GM21526 (cell line): ENCODE measurements around the gene ACTC1.
"Not testable (repeated sequence)": the region's sequence is repeated elsewhere in the genome, so short reads cannot be mapped to it uniquely, and the experiment has no call there.

Experiments
- ATAC-seq: cut with Tn5 transposase; IDR thresholded peaks from one replicate; pipeline ENCODE4 v1.9.1; 2021; ENCODE audit warnings: moderate library complexity; ENCODE audit not compliant: unreplicated experiment, low FRiP score

The ACTC1 gene

DNA sequence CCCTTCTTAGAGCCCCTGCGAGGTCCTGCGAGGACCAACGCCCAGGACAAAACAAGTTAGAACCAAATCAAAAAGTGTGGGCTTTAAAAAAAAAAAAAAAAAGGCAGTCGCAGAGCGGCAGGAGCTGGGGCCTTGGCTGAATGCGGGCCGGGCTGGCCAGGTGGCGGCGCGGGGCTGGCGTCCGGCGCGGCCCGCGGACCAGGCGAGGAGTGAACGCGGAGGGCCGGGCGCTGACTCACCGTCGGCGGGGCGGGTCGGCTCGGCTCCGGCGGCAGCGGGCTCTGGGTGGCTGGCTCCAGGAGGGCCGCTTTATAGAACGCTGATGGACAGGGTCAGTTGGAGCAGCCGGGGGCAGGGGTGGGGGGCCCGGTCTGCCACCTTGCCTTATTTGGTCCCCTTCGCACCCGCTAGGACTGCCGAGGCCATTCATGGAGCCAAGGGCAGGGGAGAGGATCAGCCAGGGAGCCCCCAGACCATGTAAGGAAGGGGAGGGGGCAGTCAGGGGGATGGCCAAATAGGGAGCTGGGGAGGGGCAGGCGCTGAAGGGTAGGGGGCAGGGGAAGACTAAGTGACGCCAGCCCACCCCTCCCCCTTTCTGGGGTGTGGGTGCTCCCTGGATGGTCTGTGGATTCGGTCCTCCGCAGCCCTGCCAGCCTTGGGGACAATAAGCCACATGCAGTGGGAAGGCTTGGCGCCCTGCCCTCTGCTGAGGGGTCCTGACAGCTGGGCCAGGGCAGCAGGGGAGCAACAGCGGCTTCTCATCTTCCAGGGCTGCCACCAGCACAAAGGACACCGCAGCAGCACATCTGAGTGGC lies at the start of gene ACTC1:
Gene ACTC1, minus strand, starts transcription at position 283 of the 815 bp plus-strand sequence. CDS start 741 bp downstream, outside the sequence.
- ATAC-seq, result no peak

DNA sequence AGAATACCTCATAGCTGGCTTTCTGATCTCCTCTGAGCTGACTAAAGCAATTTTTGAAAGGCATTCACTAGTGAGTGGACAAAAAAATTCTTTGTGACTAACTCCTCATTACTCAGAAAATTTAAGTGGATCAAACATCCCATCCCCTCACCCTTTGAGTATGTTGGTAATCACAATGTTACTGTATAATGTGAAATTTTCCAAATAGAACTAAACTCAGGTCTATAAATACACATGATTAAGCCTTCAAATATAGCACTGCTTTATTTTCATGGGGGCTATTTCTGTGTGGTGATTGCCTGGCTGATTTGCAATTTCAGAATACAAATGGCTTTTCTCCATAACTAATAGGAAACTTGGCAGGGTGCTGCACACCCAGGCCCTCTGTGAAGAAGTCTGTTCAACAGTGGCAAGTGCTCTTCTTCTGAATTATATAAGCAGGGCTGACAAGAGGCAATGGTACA lies 45.9 kb upstream of the ACTC1 start:
- ATAC-seq, result no peak

DNA sequence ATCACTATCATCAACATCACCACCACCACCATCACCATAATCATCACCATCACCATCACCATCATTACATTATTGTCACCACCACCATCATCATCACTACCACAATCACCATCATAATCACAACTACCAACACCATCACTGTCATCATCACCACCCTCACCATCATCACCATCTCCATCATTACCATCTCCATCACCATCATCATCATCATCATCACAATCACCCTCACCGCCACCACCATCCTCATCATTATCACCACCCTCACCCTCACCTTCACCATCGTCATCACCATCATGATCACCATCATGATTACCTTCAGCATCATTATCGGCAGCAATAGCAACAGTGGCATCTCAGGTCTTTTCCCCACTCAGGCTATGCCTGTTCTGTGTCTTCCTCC lies 42.9 kb upstream of the ACTC1 start:
- ATAC-seq, result no peak

DNA sequence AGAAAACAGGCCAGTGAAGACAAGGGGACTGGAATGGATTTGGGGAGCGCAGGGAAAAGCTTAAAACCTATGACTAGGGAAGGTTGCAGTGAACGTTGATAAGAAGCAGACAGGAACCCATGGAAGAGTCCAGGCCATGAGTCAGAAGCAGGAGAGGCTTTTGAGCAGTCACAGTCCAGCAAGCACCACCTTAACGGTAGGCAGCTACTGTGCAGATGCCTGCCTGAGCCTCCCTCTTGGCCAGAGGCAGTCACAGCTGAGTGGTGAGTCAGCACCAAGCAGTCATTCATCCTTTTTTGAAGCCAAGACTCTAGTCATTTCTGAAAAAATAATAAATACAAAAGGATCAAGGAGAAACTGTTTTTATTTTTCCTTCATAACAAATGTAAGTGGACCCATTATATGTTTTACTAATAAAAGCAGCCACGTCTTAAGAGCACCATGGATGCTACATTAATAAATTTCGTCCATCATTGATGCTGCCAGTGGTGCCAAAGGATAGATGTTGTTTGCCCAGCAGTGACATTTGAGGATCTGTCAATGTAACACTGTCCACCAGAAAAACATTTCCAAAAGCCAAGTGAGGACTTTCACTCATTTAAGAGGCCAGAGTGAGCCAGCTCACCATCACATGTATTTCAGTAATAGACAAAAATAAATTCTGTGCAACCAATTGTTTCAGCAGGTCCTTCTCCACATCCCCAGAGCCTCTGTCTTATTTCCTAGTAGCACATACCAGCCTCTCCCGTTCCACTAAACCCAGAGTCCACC lies 42.1 kb upstream of the ACTC1 start:
- ATAC-seq, result no peak

DNA sequence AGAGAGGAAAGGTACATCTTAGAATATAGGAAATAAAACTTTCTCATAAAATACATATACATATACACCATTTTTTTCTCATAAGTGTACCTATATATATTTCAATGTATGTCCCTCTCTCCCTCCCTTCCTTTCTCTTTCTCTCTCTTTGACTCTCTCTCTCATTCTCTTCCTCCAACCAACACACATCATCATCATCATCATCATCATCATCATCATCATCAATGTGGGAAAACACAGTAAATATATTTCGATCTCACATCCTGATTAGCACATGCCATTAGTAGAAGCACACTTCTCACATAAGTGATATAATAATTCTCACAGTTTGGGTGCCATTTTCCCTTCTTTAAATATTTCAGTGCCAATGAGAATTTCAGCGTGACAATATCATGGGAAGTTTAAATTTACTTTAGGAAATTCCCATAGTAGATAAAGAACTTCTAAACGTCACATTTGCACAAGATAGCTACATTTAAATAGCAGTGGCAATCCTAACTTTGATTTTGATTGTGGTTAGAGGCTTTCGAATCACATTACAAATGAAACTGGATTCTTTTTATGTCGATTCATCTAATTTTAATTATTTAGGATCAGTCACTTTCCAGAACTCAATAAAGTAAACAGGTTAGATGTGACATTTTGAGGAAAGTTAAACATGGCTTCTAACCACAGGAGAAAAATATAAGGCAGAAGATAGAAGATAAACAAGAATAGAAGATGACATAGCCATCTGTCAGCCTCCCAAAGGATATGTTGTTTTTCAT lies 33.0 kb upstream of the ACTC1 start:
- ATAC-seq, result no peak

DNA sequence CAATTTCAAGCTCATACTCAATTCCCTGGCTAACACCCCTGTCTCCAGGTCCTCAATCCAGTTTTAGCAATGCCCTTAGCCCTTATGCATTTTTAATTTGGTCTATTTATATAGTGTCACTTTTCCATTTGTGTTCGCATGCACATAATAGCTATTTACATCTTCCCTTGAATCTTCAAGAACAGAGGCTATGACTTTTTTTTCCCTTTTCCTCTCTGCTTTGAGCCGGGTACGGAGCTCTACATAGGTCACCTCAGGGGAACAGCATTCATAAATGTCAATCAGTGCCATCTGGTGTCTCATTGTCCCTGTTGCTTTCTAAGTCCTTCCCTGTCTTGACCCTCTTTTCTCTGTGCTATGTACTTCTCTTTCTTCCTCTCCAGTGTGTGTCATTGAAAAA lies 26.5 kb upstream of the ACTC1 start:
- no peak for ATAC-seq

DNA sequence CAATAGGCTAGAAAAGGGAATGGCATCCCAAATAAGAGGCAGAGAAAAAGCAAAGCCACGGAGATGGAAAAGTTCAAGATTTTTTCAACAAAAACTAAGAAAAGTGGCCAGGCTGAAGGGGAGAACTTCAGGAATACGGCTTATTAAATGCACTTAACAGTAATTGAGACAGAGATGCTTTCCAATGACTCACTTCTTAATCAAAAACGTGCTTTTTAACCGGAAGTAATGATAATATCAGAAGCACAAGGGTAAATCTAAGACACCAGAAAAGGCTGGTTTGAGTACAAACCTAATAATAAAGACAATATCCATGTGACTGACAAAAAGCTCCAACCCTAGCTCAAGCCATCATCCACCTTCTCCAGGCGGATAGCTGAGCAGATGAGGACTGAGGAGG lies 24.8 kb upstream of the ACTC1 start:
- no peak for ATAC-seq

DNA sequence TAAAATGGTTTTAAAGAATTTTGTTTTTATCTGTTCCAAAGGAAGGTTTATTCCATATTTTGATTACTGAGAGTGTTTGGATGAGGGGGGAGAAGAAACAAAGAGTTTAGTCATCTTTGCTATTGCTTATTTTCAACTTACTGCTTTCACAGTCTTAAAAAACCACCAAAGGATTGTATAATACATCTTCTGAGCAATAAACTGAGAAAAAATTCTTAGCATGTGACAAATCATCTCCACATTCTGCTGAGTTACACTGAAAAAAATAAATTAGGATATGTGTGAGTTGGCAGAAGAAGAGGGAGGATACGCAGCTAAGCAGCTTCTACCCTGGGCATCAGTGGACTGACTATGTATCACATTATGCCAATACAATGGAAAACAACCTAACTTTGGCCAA lies 23.2 kb upstream of the ACTC1 start:
- ATAC-seq, result no peak

DNA sequence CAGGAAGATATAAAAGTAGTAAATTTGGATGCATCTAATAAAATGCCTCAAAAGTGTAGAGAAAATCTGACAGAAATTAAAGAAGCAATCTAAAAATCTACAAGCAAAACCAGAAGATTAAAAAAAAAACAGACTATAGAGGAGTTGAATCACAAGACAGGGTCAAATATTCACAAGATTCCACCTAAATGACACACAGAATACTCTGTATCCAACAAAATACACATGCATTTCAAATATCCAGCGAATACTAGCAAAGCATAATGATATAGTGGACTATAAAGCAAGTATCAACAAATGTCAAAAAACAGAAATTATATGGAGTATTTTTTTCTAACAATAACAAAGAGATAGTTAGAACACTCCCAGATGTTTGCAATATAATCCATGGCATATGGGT lies 20.5 kb upstream of the ACTC1 start:
- no peak for ATAC-seq

DNA sequence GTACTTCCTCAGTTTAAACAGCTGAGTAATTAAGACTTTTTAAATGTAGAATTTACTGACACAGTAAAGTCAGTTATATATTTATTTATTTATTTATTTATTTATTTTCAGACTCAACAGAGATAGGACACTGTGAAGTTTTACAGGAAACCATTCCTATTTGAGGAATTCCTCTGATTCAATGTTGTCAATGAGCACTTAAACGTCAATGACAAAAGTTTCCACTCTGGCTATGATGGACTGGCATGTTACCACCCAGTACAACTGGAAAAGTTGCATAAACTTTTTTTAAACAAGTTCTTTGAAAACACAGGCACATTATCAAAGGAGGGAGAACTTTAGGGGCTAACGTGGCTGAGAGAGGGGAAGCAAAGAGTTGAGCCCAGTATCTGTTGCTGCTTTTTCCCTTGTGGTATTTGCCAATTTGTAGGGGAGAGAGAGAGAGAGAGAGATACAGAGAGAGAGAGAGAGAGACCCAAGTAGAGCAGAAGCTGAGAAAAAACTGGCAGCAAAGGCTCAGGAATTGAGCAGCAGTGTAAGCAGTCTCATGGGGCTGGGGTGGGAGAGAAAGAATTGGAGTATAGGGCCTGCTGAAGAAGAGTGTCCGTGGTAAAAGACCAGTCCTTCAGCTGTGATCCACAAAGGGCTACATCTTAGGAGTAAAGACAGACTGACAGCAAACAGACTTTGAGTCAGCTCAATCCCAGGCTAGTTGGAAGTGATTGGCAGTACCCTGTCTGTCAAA lies 18.3 kb upstream of the ACTC1 start:
- no peak for ATAC-seq

DNA sequence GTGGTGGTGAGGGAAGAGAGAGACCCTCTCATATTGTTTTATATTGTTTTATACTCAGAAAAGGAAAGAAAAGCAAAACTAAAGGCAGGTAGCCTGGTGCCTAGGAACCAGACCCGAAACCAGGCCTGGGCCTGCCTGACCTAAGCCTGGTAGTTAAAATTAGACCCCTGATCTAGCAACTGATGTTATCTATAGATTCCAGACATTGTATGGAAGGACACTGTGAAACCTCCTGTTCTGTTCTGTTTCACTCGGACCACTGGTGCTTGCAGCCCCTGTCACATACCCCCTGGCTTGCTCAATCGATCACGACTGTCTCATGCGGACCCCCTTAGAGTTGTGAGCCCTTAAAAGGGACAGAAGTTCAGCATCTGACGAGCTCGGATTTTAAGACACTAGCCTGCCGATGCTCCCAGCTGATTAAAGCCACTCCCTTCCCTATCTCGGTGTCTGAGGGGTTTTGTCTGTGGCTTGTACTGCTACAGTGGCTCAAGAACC lies 17.6 kb upstream of the ACTC1 start:
- ATAC-seq, result not testable (repeated sequence)

DNA sequence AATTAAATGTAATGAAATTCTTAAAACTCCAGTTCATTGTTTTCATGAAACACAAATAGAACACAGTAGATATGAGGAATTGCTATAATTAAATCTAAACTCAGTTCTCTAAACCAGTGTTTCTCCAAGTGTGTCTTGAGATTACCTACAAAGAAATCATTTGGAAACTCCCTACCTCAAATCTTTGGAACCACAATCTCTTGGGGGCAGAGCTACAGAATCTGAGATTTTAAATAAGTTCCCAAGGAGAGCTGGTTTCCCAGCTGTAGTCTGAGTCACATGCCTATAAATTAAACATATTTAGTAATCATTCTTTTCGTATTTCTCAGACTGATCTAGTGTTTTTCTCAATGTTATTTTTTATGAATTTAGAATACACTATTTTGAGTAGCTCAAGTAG lies 17.0 kb upstream of the ACTC1 start:
- no peak for ATAC-seq

DNA sequence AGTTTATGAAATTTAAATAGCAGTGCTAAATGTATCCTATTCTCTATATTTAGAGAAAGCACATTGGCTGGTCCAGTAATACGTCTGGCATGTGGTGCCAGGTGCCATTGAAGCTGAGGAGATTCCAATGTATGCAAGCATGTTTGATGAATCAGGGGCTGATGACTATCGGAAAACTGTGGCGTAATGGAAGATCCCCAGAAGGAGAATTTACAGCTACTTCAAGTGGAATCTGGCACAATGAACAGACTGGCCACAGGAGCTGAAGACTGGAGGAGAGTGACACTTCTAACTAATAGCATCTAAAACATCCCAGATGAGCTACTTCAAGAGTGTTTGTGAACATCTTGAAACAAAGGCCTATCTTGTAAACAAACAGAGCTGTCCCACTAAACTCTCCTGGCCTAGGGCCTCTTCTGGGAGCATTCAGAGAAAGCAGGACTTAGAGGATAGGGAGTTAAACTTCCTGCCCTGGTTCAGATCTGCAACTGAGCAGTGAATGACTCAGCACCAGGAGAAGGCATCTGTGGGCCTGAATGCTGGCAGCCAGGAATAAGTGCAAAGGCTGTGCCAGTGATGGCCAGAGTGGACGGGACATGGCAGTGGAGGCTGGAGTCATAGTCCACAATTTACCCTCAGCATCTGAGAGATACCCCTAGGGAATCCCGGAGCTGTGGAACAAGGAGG lies 15.2 kb upstream of the ACTC1 start:
- no peak for ATAC-seq

DNA sequence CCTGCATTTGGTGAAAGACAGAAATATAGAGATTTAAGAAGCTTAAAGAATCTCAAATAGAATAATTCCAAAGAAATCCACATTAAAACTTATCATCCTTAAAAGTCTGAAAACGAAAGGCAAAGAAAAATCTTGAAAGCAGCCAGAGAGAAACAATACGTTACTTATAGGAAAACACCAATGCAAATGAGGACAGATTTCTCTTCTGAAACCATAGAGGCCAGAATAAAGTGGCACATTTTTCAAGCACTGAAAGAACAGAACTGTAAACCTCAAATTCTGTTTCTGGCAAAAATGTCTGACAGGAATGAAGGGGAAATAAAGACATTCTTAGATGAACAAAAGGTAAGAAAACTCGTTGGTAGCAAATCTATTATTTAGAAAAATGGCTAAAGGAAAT lies 13.8 kb upstream of the ACTC1 start:
- no peak for ATAC-seq

DNA sequence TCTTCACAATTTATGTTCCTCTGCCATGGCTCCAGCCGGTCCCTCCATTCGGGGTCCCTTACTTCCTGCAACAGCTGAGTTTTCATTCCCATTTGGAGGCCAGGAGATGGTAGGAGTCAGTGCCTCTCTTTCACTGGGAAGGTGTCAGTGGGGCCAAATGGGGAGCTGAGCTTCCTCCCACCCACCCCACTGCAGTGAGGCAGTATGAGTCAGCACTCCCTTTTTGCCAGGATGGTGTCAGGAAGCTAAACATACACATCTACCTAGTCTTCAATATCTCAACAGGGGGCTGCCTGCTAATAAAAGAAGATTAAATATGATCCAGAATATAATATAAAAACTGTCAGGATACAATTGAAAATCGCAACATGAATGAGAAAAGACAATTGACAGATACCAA lies 12.7 kb upstream of the ACTC1 start:
- no peak for ATAC-seq

DNA sequence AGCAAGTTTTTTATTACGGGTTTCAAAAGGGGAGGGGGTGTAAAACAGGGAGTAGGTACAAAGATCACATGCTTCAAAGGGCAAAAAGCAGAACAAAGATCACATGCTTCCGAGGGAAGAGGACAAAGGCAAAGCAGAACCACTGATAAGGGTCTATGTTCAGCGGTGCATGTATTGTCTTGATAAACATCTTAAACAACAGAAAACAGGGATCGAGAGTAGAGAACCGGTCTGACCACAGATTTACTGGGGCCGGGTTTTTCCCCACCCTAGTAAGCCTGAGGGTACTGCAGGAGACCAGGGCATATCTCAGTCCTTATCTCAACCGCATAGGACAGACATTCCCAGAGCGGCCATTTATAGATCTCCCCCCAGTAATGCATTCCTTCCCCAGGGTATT lies 11.9 kb upstream of the ACTC1 start:
- not testable (repeated sequence) for ATAC-seq

DNA sequence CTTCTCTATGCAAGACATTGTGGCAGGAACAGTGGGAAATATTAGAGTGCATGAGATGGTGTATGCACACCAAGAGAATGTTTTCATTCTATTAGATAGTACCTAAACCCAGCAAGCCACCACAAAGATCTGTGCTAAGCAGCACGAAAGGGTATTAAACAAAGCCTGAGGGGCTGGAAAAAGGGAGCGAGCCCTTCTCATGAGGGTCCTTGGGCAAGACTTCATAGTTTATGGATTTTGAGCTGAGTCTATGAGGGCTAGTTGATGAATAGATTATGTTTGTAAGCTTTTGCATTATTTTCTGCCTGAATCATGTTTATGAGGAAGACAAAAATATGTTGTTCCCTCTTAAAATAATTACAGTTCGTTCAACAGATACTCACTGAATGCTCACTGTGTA lies 9.4 kb upstream of the ACTC1 start:
- no peak for ATAC-seq

DNA sequence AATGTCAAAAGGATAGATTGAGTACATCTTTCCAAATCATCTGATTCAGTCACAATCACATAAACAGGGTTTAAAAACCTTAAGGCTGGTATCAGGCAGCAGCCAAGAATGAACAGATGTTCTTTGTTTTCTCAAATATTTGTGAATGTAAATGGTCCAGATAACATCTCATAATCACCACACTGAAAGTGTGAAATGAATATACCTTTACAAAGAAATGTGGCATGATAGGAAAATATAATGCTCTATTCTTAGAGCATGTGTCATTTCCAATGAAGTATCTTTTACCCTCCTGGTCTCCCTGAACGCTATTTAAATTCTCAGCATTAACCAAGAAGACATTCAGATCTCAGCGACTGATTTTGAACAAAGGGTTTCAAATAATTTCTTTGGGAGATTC lies 8.8 kb upstream of the ACTC1 start:
- no peak for ATAC-seq
